Esophagus mucosa (tissue), 1 donor: ENCODE measurements around the gene SKA3. TPM values are rescaled to one million over a fixed set of nuclear protein-coding genes. Genes with fewer than 3 reads are reported as not detected.

Experiments used
- ATAC-seq: fragments of 200-7000 bp; cut with Tn5 transposase; one replicate; pipeline ENCODE4 v1.9.1; 2020
- total RNA-seq: library from RNA; stranded (reverse); gene quantifications from one replicate; pipeline ENCODE4 v1.2.4, GENCODE V29; 2023
- donor health status: DM: yes; HTN: yes; CAD: no.

The SKA3 gene
- total RNA-seq, 1 donor from 2014 or later = 7.7 TPM

DNA sequence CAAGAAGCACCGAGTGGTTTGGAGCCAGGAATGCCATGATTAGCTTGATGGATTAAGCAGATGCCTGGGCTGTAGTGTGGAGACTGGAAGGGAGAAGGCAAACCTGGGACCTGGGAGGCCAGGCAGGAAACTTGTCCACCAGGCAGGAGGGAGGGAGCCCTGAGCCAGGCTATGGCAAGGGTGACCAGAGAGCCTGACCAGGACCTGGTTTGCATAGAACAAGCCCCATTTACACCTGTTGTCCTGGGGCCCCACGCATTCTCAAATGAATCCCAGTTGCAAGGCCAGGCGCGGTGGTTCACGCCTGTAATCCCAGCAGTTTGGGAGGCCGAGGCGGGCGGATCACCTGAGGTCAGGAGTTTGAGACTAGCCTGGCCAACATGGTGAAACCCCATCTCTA is 64.8 kb downstream of the SKA3 start:
- ATAC-seq = no peak

GRCh38 chr13:21109168-21109567 is 67.2 kb downstream of the SKA3 start:
- no peak for ATAC-seq

DNA sequence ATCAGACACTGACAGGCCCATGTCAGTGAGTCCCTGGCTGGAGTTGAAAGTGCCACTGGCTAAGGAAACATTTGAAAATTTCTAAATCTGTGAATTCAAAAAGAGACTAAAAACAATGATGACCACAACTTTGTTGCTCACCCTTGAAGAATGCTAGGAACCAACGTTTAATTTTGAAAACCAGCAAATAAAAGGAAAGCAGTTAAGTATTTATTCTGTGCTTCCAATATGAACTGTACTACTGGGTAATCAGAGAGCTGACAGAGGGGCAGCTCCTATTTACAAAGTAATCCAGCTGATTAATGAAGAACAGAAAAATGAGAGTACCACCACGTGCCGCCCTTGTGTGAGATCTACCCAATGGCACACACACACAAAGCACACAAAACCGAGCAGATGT is 70.3 kb downstream of the SKA3 start:
- no peak for ATAC-seq

GRCh38 chr13:21104199-21105019 is 71.9 kb downstream of the SKA3 start:
- ATAC-seq = no peak

Other genes with a start within 250 kb of the SKA3 start
- gene LATS2, start 115.0 kb downstream of the SKA3 start, total RNA-seq = 7.1 TPM
- 180 TPM for gene SAP18, start 36.4 kb downstream of the SKA3 start, total RNA-seq
- gene MRPL57, start 106 bp upstream of the SKA3 start, total RNA-seq = 14.0 TPM